Measurements from ENCODE around the gene CFAP74. TPM values are rescaled to one million over a fixed set of nuclear protein-coding genes. Genes with fewer than 3 reads are reported as not detected.

Gene CFAP74
- total and polyA plus RNA-seq, 9 donors, result 0.05 to 8.0 (median 0.58) TPM; not detected in 1

DNA sequence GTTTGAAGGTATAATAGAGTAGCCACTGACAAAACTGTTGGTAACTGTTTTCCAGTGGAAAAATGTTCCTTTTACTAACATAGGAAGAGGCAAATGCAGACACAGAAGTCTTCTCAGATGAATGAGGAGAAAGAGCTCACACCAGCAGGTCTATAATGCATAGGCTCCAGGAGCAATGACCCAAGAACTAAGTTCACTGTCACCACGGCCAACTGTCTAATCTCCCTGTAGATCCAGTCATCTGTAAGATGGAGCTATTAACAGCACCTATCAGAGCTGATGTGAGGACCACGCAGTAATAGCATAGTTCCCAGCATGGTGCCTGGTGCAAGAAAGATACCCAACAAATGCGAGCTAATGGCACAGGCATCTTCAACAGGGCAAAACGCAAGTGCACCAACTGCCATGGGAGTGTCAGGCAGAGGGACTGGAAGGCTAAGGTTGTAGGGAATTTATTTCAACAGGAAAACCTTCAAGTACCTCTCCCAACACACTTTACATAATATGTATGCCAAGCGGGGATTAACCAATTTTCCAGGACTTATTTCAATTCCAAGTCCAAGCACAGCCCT, 125.6 kb downstream of the CFAP74 start:
- TF ChIP-seq EP300 (IDR thresholded peaks at IDR 0.05) (no peak), POLR2A (IDR thresholded peaks at IDR 0.05) (no peak)
- TF ChIP-seq, protein P1, sequence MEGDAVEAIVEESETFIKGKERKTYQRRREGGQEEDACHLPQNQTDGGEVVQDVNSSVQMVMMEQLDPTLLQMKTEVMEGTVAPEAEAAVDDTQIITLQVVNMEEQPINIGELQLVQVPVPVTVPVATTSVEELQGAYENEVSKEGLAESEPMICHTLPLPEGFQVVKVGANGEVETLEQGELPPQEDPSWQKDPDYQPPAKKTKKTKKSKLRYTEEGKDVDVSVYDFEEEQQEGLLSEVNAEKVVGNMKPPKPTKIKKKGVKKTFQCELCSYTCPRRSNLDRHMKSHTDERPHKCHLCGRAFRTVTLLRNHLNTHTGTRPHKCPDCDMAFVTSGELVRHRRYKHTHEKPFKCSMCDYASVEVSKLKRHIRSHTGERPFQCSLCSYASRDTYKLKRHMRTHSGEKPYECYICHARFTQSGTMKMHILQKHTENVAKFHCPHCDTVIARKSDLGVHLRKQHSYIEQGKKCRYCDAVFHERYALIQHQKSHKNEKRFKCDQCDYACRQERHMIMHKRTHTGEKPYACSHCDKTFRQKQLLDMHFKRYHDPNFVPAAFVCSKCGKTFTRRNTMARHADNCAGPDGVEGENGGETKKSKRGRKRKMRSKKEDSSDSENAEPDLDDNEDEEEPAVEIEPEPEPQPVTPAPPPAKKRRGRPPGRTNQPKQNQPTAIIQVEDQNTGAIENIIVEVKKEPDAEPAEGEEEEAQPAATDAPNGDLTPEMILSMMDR (IDR thresholded peaks at IDR 0.05), result no peak
- Histone ChIP-seq H3K4me1 (ENCODE audit: insufficient read depth) (peaks cover 32% of the 10 kb centered on the region), H3K36me3 (no peaks in the 10 kb centered on the region), H3K27ac (no peak overlapping the region), H3K9me3 (no peaks in the 10 kb centered on the region), H3K27me3 (no peaks in the 10 kb centered on the region), H3K4me3 (no peak overlapping the region)
- WGBS, 3 donors, result 85 to 89% (median 86%) methylated on average over 5 of the region's 5 CpGs
- intact Hi-C loops (cut with DNase I), result no loop called here
- DNase-seq, result no peak

DNA sequence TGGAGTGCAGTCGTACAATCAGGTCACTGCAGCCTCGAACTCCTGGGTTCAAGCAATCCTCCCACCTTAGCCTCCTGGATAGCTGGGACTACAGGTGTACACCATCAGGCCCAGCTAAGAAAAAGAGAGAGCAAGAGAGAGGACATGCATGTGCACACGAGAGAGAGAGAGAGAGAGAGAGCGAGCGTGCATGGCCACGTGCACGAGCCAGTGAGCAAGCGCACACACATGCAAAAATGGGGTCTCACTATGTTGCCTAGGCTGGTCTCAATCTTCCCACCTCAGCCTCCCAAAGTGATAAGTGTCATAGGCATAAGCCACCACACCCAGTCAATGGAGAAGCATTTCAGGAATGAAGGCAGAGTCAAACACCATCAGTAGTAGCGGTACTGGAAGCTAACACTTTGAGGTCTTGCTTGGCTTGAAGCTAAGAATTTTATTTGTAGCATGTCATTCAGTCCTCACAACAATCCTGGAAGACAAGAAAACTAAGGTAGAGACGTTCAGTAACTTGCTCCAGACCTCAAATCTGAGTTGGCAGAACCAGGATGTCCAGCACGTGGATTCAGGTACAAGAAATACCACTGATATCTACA, 127.2 kb downstream of the CFAP74 start:
- WGBS, 3 donors, result 73 to 78% (median 78%) methylated on average over 11 of the region's 11 CpGs
- H3K9me3 ChIP-seq, result no peaks in the 10 kb centered on the region
- intact Hi-C loops (cut with DNase I), result no loop called here
- peaks cover 24% of the 10 kb centered on the region for H3K4me1 ChIP-seq (ENCODE audit: insufficient read depth)
- no peaks in the 10 kb centered on the region for H3K36me3 ChIP-seq
- H3K27me3 ChIP-seq, result no peaks in the 10 kb centered on the region
- no peak for DNase-seq
- no peak overlapping the region for H3K27ac ChIP-seq
- H3K4me3 ChIP-seq, result no peak overlapping the region
- TF ChIP-seq, protein P1 (IDR thresholded peaks at IDR 0.05), result no peak
- no peak for TF ChIP-seq POLR2A (IDR thresholded peaks at IDR 0.05)
- no peak for TF ChIP-seq EP300 (IDR thresholded peaks at IDR 0.05)

DNA sequence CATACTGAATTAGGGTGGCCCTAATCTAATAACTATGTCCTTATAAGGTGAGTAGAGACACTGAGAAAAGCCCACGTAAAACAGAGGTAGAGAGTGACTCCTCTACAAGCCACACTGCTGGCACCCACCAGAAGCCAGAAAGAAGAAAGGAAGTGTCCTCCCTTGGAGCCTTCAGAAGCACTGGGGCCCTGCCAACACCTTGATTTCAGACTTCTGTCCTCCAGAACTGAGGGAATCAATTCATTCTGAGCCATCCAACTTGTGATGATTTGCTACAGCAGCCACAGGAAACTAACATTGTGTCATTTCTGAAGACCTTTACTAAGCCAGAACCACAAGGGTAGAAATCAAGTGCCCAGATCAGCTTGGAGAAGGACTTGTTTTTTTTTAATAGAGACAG, 127.7 kb downstream of the CFAP74 start:
- DNase-seq, result no peak
- Histone ChIP-seq H3K9me3 (no peaks in the 10 kb centered on the region), H3K36me3 (no peaks in the 10 kb centered on the region), H3K27me3 (no peaks in the 10 kb centered on the region), H3K4me3 (no peak overlapping the region), H3K27ac (no peak overlapping the region), H3K4me1 (ENCODE audit: insufficient read depth) (peaks cover 27% of the 10 kb centered on the region)
- TF ChIP-seq EP300 (IDR thresholded peaks at IDR 0.05), result no peak
- TF ChIP-seq POLR2A (IDR thresholded peaks at IDR 0.05), result no peak
- TF ChIP-seq, protein P1 (IDR thresholded peaks at IDR 0.05), result no peak
- WGBS, 3 donors, result 65 to 80% (median 76%) methylated on average over 1 of the region's 1 CpG
- intact Hi-C loops (cut with DNase I), result no loop called here

DNA sequence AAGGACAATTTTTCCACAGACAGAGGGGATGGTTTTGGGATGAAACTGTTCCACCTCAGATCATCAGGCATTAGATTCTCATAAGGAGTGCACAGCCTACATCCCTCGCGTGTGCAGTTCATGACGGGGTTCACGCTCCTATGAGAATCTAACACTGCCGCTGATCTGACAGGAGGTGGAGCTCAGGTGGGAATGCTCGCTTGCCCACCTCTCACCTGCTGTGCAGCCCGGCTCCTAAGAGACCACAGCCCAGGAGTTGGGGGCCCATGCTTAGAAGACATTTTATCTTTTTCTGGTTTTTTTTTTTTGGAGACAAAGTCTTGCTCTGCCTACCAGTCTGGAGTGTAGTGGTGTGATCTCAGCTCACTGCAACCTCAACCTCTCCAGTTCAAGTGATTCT, 128.7 kb downstream of the CFAP74 start:
- DNase-seq, result no peak
- no peak for TF ChIP-seq EP300 (IDR thresholded peaks at IDR 0.05)
- TF ChIP-seq, protein P1 (IDR thresholded peaks at IDR 0.05), result no peak
- no peak for TF ChIP-seq POLR2A (IDR thresholded peaks at IDR 0.05)
- Histone ChIP-seq H3K36me3 (no peaks in the 10 kb centered on the region), H3K9me3 (no peaks in the 10 kb centered on the region), H3K27ac (no peak overlapping the region), H3K27me3 (no peaks in the 10 kb centered on the region), H3K4me3 (no peak overlapping the region), H3K4me1 (ENCODE audit: insufficient read depth) (peaks cover 26% of the 10 kb centered on the region)
- 93 to 95% (median 95%) methylated on average over 7 of the region's 7 CpGs for WGBS, 3 donors
- intact Hi-C loops (cut with DNase I), result no loop called here
